NCI-H510A treated with DMSO at 0.1 percent for 48 hours (cell line): Measurements from ENCODE around the gene NFX1.
"Not testable (repeated sequence)": the region's sequence is repeated elsewhere in the genome, so short reads cannot be mapped to it uniquely, and the experiment has no call there.

Experiments used
- DNase-seq: peaks from one replicate; lab custom pipeline; 2025; lab: John Stamatoyannopoulos, UW

NFX1 gene

DNA sequence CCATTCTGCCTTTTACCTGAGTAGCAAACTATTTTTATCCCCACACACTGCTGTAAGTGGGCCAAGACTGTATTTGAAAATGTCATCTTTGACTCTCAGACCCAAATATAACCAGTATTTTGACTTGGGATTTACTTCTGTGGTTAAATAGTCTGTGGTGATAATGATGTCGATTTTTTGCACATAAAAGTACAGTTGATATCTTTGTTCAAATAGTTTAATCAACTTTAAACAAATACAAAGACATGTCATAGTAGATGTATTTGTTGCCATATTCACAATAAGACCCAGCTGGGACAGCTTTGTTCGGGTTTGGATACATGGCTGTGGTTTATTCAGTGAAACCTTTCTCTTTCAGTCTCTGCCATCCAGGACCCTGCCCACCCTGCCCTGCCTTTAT, 20.4 kb downstream of the NFX1 start:
- DNase-seq: no peak

DNA sequence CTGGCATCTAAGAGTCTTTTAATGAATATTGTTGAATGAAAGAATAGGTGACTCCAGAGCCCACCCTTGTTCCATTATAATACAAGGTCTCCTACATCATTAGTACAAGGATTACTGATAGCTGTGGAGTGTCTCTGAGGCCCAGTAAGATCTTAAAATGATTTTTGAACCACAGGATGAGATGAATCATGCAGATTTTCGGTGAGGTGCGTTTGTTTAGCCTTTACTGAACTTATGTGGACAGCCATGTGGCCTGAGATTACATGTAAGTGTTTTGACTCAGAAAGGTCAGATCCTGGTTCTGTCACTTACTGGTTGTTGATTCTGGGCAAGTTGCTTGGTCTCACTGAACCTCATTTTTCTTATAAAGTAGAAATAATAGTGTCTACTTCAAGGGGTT, 21.6 kb downstream of the NFX1 start:
- DNase-seq: no peak

DNA sequence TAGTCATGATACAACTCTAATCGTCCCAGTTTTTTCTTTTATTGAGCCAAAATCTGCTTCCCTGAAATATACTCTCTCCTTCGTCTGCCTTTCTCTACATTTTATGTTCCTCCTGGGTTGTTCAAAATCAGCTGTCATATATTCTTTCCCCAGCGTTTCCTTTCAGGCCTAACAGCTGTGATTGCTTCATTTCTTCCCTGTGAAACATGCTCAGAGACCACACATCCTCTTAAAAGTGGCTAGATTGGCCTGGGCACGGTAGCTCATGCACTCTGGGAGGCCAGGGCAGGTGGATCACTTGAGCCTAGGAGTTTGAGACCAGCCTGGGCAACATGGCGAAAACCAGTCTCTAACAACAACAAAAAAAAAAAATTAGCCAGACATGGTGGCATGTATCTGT, 25.1 kb downstream of the NFX1 start:
- DNase-seq: no peak

DNA sequence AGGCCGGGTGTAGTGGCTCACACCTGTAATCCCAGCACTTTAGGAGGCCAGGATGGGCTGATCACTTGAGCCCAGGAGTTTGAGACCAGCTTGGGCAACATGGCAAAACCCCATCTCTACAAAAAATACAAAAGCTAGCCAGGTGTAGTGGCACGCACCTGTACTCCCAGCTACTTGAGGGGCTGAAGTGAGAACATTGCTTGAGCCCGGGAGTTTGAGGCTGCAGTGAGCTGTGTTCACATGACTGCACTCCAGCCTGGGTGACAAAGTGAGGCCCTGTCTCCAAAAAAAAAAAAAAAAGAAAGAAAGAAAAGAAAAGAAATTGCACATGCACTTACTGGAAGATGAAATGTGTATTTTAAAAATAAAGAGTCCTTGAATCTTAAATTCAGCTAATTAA, 26.8 kb downstream of the NFX1 start:
- not testable (repeated sequence) for DNase-seq

DNA sequence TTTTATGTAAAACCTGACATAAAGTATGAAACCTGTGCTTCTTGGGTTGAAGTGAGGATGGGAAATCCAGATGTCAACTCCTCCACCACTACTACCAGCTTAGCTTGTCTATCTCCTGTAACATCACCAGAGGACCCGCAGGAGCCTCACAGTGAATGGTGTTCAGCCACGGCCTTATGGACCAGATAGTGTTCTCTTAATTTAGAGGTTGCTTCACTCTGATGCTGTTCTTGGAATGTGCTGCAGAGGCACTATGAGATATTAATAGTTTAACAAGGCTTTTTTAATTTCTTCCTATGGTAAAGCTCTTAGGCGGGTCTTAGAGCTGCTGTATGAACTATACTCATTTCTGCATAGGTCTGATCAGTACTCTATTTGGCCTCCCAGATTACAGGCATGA, 27.9 kb downstream of the NFX1 start:
- no peak for DNase-seq

DNA sequence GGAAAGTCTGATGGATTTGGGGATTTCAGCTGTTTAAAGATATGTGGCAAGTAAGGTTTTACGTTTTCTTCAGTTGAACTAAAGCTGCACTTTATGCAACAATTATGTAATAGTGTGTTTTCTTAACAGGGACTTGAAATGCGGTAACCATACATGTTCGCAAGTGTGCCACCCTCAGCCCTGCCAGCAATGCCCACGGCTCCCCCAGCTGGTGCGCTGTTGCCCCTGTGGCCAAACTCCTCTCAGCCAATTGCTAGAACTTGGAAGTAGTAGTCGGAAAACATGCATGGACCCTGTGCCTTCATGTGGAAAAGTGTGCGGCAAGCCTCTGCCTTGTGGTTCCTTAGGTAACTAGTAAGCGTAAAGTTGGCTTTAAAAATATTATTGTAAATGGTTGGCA, 28.5 kb downstream of the NFX1 start:
- no peak for DNase-seq

DNA sequence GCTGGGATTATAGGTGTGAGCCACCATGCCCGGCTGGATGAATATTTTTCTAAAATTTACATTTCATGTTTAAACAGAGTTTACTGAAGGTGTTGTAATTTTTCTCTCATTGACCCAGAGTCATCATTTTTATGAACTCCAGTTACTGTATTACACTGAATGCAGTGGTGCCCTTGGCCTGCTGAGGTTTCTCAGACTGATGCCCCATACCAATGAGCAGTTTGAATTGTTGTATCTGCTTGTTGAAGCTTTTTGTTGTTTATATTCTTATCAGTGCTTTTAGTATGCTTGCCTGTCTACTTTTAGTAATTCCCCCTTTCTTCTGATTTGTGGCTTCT, 29.9 kb downstream of the NFX1 start:
- no peak for DNase-seq

DNA sequence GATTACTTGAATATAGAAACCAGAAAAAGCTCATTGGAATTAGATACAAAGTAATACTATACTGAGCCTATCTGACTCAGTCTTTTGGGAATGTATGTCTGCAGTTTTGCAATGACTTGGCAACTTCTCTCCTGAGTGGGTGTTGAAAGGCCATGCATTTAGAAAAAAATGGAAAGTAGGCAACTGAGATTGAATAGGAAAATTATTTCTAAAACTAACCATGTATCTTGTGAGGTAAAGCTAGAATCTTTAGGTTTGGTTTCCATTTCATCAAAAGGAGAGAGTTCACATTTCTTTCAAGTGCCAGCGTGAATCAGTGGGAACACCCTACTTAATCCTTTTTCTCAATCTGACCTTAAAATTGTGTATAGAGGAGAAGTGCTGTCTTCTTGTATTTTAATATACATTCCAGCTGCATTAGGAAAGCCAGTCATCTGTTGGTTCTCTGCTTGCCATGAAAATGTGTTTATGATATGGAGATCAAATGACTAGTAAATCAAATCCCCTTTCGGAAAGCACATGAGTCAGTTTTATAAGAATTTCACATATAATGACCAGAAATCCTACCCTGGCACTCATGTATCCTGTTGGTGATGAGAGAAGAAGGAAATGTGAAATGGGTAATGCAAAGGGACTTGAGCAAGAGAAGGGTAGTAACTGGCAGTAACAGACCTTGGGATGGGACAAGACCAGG, 30.4 kb downstream of the NFX1 start:
- no peak for DNase-seq

DNA sequence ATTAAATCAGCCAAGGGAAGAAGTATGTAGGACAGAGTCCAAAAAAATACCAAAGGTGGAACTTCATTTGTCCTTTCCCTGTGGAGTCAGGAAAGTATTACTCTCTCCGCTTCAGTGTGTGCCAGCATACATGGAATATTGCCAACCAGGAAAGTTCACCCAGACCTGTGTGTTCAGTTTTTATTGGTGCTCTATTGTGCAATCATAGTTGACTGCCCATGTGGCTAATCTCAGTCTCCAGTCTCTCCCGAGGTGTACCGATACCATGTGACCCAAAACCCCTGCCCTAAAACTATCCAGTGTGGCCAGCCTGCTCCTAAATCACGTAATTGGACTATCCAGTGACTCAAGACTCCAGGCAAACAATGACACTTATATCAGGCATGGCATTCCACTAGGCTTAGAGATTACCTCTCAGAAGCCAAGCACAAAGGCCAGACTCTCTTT, 38.8 kb downstream of the NFX1 start:
- no peak for DNase-seq

DNA sequence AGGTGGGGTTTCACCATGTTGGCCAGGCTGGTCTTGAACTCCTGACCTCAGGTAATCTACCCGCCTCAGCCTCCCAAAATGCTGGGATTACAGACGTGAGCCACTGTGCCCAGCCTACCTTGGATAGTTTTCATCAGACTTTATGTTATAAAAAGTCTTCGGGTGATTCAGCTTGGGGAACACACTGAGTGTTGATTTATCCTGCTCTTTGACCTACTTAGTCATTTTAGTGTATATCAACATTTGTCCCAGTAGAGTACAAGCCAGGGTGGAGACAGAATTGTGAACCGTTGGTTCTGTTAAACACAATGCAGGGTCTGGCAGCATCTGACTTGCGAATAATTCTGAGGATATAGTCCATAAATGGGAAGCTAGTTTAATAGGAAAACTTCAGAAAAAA, 39.7 kb downstream of the NFX1 start:
- DNase-seq: no peak

DNA sequence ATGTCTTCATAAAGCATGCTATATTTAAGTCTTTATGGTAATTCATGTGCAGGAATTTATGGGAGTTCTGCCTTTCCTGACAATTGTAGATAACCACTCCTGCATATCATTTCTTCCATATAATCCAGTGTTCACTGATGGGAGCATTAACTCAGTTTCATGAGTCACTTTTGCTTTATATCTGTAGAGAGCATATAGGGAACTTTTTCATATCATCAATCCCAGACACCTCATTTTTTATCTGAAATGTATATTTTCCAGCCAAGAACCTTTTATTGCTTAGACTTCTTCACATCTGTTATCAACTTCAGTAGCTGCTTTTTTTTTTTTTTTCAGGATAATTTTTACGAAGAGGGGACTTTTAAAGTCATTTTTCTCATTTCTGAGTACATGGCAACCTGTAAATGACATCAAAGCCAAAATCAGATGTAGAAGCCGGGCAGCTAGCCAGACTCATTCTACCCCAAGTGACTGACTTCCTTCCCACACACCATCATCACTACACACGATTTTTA, 41.1 kb downstream of the NFX1 start:
- no peak for DNase-seq

DNA sequence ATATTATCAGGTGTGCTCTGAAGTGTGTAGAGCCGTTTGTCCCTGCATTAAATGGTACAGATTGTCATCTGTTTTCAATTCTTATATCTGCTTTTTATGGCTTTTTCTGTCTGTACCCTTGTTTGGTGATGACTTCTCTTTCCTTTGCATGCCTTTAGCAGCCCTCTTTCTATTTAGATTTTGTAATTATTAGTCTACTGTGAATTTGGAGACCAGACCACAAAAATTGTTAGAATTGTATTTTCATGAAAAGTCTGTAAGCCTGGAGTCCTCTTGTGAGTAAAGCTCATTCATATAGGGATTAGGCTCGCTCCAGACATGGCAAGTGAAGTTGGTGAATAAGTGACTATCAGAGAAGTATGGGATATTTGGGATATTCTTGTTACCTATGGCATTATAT, 41.7 kb downstream of the NFX1 start:
- DNase-seq: no peak

DNA sequence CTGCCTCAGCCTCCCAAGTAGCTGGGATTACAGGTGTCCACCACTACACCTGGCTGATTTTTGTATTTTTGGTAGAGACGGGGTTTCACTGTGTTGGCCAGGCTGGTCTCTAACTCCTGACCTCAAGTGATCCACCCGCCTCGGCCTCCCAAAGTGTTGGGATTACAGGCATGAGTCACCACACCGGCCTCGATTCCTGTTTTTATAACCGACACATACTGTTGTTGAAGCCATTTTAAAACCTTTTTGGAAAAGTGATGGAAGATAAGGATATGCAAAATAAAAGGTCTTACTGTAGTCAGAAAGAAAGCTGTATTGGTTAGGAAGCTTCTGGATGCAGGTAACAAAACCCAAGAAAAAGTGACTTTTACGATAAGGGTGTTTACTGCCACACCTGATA, 42.6 kb downstream of the NFX1 start:
- not testable (repeated sequence) for DNase-seq

DNA sequence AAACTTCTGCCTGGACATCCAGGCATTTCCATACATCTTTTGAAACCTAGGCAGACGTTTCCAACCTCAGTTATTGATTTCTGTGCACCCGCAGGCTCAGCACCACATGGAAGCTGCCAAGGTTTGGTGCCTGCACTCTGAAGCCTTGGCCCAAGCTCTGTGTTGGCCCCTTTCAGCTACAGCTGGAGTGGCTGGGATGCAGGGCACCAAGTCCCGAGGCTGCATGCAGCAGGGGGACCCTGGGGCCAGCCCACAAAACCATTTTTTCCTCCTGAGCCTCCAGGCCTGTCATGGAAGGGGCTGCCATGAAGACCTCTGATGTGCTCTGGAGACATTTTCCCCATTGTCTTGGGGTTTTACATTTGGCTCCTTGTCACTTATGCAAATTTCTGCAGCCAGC, 49.9 kb downstream of the NFX1 start:
- DNase-seq: no peak

DNA sequence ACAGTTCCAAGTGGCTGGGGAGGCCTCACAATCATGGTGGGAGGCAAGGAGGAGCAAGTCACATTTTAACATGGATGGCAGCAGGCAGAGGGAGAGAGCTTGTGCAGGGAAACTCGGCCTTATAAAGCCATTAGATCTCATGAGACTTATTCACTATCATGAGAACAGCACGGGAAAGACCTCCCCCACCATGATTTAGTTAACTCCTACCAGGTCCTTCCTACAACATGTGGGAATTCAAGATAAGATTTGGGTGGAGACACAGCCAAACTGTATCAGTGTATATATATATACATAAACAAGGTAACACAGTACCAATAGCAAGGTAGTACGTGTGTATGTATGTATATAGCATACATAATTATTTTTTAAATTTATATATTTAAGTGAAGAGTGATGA, 50.9 kb downstream of the NFX1 start:
- DNase-seq: no peak

DNA sequence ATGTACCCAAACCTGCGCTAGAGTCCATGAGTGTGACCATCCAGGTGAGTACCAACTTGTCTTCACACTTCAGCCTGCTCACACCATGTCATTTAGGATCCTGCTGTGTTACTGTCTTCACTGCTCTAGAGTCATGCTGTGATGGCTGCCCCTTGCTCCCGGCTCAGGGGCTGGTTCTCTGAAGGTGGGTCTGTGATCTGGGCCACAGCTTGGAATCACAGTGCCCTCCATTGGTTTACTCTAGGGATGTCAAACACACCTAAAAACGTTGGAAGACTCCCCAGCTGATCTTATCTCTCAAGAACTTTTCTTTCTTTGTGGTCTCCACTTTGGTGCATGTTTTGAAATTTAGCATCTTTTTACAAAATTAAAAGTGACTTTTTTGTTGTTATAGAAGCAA, 53.8 kb downstream of the NFX1 start:
- no peak for DNase-seq

DNA sequence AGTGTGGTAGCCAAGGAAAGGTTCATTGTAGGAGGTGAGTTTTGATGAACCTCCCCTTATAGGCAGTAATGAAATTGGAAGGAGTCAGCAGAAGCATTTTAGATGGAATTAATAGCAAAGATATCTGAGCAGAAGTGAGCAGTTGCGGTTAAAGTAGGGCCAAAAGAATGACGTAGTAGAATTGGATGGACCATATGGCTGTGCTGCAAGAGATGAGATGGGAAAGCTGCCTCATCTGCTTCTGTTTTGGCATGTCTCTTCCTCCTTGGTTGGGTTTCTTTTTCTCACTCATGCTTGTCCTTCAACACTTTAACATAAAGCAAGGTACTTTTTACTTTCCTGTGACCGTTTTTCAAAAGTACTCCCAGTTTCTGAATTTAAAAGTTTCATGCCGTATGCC, 56.2 kb downstream of the NFX1 start:
- no peak for DNase-seq

DNA sequence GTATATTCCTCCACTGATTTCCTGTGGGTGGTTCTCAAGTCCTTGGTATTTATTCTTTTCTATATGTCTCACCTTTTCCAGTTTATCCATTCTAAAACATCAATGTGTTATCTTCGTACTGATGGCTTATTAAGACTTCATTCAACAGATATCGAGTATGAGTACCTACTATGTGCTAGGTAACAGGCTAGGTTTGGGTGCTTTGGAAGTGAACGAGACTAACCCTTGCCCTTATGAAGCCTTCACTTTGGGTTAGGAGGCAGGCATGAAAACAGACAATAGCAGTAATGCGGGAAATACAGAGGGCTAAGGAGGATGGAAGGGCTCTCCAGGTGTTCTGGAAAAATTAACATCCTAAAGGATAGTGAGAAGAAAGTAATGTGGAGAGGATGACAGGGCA, 58.7 kb downstream of the NFX1 start:
- DNase-seq: no peak

DNA sequence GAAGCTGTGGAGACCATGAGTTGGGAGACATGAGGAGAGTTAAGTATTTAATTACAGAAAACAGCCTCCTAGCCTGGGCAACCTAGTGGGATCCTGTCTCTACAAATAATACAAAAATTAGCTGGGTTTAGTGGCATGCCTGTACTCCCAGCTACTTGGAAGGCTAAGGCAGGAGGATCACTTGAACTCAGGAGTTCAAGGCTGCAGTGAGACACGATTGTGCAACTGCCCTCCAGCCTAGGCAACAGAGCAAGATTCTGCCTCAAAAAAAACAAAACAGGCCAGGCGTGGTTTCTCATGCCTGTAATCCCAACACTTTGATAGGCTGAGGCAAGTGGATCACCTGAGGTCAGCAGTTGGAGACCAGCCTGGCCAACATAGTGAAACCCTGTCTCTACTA, 59.4 kb downstream of the NFX1 start:
- no peak for DNase-seq

DNA sequence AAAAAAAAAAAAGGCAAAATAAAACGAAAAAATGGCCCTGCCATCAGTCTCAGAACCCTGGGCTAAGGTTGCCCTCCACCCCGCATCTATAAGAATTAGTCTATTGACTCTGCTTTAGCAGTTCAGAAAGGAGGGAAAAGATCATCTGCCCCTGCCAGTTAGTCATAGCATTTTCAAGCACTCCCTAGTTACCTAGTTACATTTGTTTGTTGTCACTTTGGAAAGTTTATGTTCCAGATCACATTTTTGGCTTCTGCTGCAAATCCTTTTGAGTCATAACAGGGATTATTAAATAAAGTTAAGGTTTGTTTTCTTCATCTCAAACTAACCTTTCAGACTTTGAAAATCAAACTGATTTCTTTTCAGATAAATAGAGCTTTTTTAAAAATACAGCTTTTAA, 60.0 kb downstream of the NFX1 start:
- DNase-seq: no peak

DNA sequence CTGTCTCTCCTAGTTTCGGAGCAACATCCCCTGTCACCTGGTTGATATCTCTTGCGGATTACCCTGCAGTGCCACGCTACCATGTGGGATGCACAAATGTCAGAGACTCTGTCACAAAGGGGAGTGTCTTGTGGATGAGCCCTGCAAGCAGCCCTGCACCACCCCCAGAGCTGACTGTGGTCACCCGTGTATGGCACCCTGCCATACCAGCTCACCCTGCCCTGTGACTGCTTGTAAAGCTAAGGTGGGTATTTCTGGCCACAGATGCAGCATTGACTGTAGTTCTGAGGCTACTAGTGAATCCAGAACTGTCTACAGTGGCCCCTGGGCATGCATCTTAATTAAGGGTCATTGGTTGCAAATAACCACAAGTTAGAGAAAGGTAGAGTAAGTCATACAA, 61.2 kb downstream of the NFX1 start:
- no peak for DNase-seq

DNA sequence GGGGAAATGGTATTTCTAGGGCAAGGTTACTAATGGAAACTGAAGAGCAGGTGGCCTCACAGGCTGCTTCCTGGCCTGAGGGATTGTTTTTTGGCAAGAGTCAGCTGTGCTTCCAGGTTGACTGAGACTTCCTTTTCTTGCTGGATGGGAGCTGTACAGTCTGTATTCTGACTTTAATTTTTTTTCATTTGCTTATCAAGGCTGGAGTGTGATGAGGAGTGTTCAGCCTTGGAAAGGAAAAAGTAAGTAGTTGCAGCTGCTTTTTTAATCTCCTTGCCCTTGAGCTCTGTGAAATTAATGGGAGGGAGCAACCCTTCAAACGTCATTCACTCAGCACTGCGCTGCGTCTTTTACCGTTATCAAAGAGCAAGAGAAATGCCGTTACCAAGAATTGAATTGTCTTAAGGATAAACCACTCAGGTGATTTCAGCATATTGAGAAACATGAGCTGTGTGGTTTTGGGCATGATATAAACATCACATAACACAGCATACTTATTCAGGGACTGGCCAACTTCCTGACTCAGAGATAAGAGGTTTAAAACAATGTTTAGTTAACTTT, 64.4 kb downstream of the NFX1 start:
- no peak for DNase-seq

DNA sequence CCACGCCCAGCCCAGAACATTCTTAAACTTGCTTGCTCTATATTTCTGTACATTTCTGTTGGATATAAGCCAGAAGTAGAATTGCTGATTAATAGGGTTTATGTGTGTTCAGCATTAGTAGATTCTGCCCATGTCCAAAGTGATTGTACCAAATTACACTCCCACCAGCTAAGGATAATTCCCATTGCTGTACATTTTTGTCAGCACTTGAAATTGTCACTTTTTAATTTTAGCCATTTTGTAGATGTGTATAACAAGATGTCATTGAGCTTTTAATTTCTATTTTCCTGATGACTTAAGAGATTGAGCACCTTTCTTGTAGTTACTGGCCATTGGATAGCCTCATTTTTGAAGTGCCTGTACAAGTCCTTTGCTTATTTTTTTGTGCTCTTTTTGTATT, 65.6 kb downstream of the NFX1 start:
- DNase-seq: no peak

DNA sequence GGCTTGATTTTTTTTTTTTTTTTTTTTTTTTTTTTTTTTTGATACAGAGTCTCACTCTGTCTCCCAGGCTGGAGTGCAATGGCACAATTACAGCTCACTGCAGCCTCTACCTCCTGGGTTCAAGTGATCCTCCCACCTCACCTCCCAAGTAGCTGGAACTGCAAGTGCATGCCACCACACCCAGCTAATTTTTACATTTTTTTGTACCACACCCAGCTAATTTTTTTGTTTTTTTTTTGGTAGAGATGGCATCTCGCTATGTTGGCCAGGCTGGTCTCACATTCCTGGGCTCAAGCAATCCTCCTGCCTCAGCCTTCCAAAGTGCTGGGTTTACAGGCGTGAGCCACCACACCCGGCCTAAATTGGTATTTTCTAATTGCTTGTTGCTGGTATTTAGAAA, 68.3 kb downstream of the NFX1 start:
- not testable (repeated sequence) for DNase-seq
